ENCODE results near the gene GNPTG.

The GNPTG gene

GRCh38 chr16:1343428-1344242 is 8.1 kb upstream of the GNPTG start:
- no peak overlapping the region for H3K4me3 ChIP-seq (ENCODE audit: low read depth, low read length)
- in situ Hi-C loops (cut with HindIII; ENCODE audit: low sequenced_read_pairs): no loop called here
- no peak for TF ChIP-seq CTCF (IDR thresholded peaks at IDR 0.05; ENCODE audit: low read depth, low read length)
- no peak for DNase-seq (ENCODE audit: low read depth, low spot score)

- in situ Hi-C loops (cut with HindIII; ENCODE audit: low sequenced_read_pairs): no loop called here
- DNase-seq (ENCODE audit: low read depth, low spot score): no peak
- no peak overlapping the region for H3K4me3 ChIP-seq (ENCODE audit: low read depth, low read length)
- no peak for TF ChIP-seq CTCF (IDR thresholded peaks at IDR 0.05; ENCODE audit: low read depth, low read length)
Measured at GRCh38 chr16:1344499-1344898, 7.2 kb upstream of the GNPTG start.

- DNase-seq (ENCODE audit: low read depth, low spot score): no peak
- TF ChIP-seq CTCF (IDR thresholded peaks at IDR 0.05; ENCODE audit: low read depth, low read length): no peak
- no peak overlapping the region for H3K4me3 ChIP-seq (ENCODE audit: low read depth, low read length)
- in situ Hi-C loops (cut with HindIII; ENCODE audit: low sequenced_read_pairs): no loop called here
Measured at GRCh38 chr16:1345087-1345486, 6.6 kb upstream of the GNPTG start.

- DNase-seq (ENCODE audit: low read depth, low spot score): no peak
- no peak overlapping the region for H3K4me3 ChIP-seq (ENCODE audit: low read depth, low read length)
- in situ Hi-C loops (cut with HindIII; ENCODE audit: low sequenced_read_pairs): no loop called here
- no peak for TF ChIP-seq CTCF (IDR thresholded peaks at IDR 0.05; ENCODE audit: low read depth, low read length)
Measured at GRCh38 chr16:1345651-1346421, 5.9 kb upstream of the GNPTG start.

GRCh38 chr16:1346422-1347285 is 5.1 kb upstream of the GNPTG start:
- in situ Hi-C loops (cut with HindIII; ENCODE audit: low sequenced_read_pairs): no loop called here

More at GRCh38 chr16:1346422-1347285, 5.1 kb upstream of the GNPTG start:
- no peak for DNase-seq (ENCODE audit: low read depth, low spot score)
- no peak for TF ChIP-seq CTCF (IDR thresholded peaks at IDR 0.05; ENCODE audit: low read depth, low read length)
- no peak overlapping the region for H3K4me3 ChIP-seq (ENCODE audit: low read depth, low read length)

Data from astrocyte of the spinal cord (primary cell).